Endodermal cell (in vitro differentiated cells): ENCODE results near the gene MRPL19. TPM values are rescaled to one million over a fixed set of nuclear protein-coding genes. Genes with fewer than 3 reads are reported as not detected.

Experiments used
- DNase-seq: peaks from one replicate; pipeline ENCODE4 v3.0.0-alpha.2; 2017
- H3K27ac ChIP-seq: 2 replicates; pipeline ENCODE4 v1.5.1; 2013; ENCODE audit warnings: mild to moderate bottlenecking, low read depth, low read length, moderate library complexity
- H3K27me3 ChIP-seq: 2 replicates; pipeline ENCODE4 v1.6.1; 2013; ENCODE audit warnings: mild to moderate bottlenecking, low read length, moderate library complexity; ENCODE audit not compliant: insufficient read depth, control insufficient read depth, poor library complexity, severe bottlenecking
- H3K36me3 ChIP-seq: 2 replicates; pipeline ENCODE4 v1.7.0; 2013; ENCODE audit warnings: mild to moderate bottlenecking, low read length, moderate library complexity; ENCODE audit not compliant: control insufficient read depth, insufficient read depth
- H3K4me1 ChIP-seq: one replicate; pipeline ENCODE4 v1.7.0; 2013; ENCODE audit warnings: low read length; ENCODE audit not compliant: control insufficient read depth, insufficient read depth
- H3K4me3 ChIP-seq: 2 replicates; pipeline ENCODE4 v1.5.1; 2013; ENCODE audit warnings: mild to moderate bottlenecking, low read length, moderate library complexity
- H3K9ac ChIP-seq: 2 replicates; pipeline ENCODE4 v1.6.1; 2013; ENCODE audit warnings: mild to moderate bottlenecking, low read length, moderate library complexity; ENCODE audit not compliant: poor library complexity, severe bottlenecking; ENCODE audit errors: extremely low read depth
- H3K9me3 ChIP-seq: 2 replicates; pipeline ENCODE4 v1.6.1; 2013; ENCODE audit warnings: mild to moderate bottlenecking, low read length, moderate library complexity; ENCODE audit not compliant: control insufficient read depth
- H3K27ac Mint-ChIP-seq: 2 replicates; pipeline ENCODE4 v1.8.0; 2020; ENCODE audit warnings: mixed read lengths
- H3K27me3 Mint-ChIP-seq: 2 replicates; pipeline ENCODE4 v1.8.0; 2021; ENCODE audit warnings: mild to moderate bottlenecking, mixed read lengths; ENCODE audit not compliant: insufficient read depth
- H3K36me3 Mint-ChIP-seq: 2 replicates; pipeline ENCODE4 v1.8.0; 2020; ENCODE audit warnings: low read depth, mixed read lengths
- H3K4me1 Mint-ChIP-seq: 2 replicates; pipeline ENCODE4 v1.8.0; 2020; ENCODE audit warnings: mixed read lengths
- H3K4me3 Mint-ChIP-seq: 2 replicates; pipeline ENCODE4 v1.8.0; 2020; ENCODE audit warnings: mild to moderate bottlenecking, moderate library complexity, mixed read lengths
- H3K9me3 Mint-ChIP-seq: 2 replicates; pipeline ENCODE4 v1.8.0; 2020; ENCODE audit warnings: mild to moderate bottlenecking, mixed read lengths
- CTCF ChIP-seq: fragments of 200-600 bp; sonication (generic); conservative IDR thresholded peaks from 2 replicates; pipeline ENCODE4 v1.5.0; 2021; ENCODE audit warnings: antibody characterized with exemption, mild to moderate bottlenecking
- WGBS, 2 experiments: methylation state at CpG; one replicate each; pipeline versions ENCODE4 v1.1.5 to v1.1.7; 2013; ENCODE audit warnings: missing lambda C conversion rate in 2 of 2, mixed read lengths in 1 of 2; ENCODE audit not compliant: insufficient coverage in 1 of 2, insufficient read length in 1 of 2; 5-methylcytosine and 5-hydroxymethylcytosine counted together
- total RNA-seq, 2 donors: library from RNA; stranded (reverse); fragmentation: NEBNext Ultra II Directional in 1 of 2; extraction: Animal tissue kit (Norgen Biotek cat#: 25700) in 1 of 2; gene quantifications; 2 replicates in 1 of 2; 3 replicates in 1 of 2; pipeline ENCODE4 v1.2.1, GENCODE V29; 2021

Gene MRPL19
- total RNA-seq, 2 donors from 2014 or later, result 63.7 to 77.6 TPM

GRCh38 chr2:75736276-75736675 lies 89.7 kb downstream of the MRPL19 start:
- DNase-seq, result no peak

GRCh38 chr2:75737961-75738360 lies 91.4 kb downstream of the MRPL19 start:
- Histone ChIP-seq H3K36me3 (no peaks in the 10 kb centered on the region), H3K4me1 (no peaks in the 10 kb centered on the region), H3K9me3 (no peaks in the 10 kb centered on the region), H3K9ac (no peak overlapping the region), H3K4me3 (no peak overlapping the region), H3K27me3 (no peaks in the 10 kb centered on the region), H3K27ac (no peak overlapping the region)
- H3K4me3 Mint-ChIP-seq, result no peak overlapping the region
- H3K9me3 Mint-ChIP-seq, result peaks cover 1% of the 10 kb centered on the region
- DNase-seq, result no peak
- H3K36me3 Mint-ChIP-seq, result no peaks in the 10 kb centered on the region
- WGBS, 2 experiments, result 88% methylated on average over 1 of the region's 1 CpG; no CpG with 5 or more reads in 1 of the 2 experiments
- H3K27ac Mint-ChIP-seq, result no peak overlapping the region
- no peaks in the 10 kb centered on the region for H3K4me1 Mint-ChIP-seq
- H3K27me3 Mint-ChIP-seq, result no peaks in the 10 kb centered on the region
- no peak for TF ChIP-seq CTCF

More at GRCh38 chr2:75736276-75736675, 89.7 kb downstream of the MRPL19 start:
- Histone ChIP-seq H3K4me1 (no peaks in the 10 kb centered on the region), H3K9ac (no peak overlapping the region), H3K9me3 (no peaks in the 10 kb centered on the region), H3K4me3 (no peak overlapping the region), H3K27ac (no peak overlapping the region), H3K27me3 (no peaks in the 10 kb centered on the region), H3K36me3 (no peaks in the 10 kb centered on the region)
- Mint-ChIP-seq H3K9me3 (no peaks in the 10 kb centered on the region), H3K4me1 (no peaks in the 10 kb centered on the region), H3K4me3 (no peak overlapping the region), H3K27ac (no peak overlapping the region), H3K27me3 (peaks cover 2% of the 10 kb centered on the region), H3K36me3 (no peaks in the 10 kb centered on the region)
- no peak for TF ChIP-seq CTCF
- WGBS, 2 experiments, result 82 to 93% methylated on average over 3 to 4 of the region's 4 CpGs

Other genes starting within 250 kb of the MRPL19 start
- gene EVA1A, start 85.8 kb upstream of the MRPL19 start, total RNA-seq, result 1 to 10 TPM; 1.2 to 1.8 TPM
- gene GCFC2, start 64.1 kb downstream of the MRPL19 start, total RNA-seq, result 10 to 100 TPM; 18.6 to 28.7 TPM